IMR-90 (cell line): ENCODE results near the gene SYNE3. TPM values are rescaled to one million over a fixed set of nuclear protein-coding genes. Genes with fewer than 3 reads are reported as not detected.

Source experiments
- ATAC-seq: fragments of 200-7000 bp; cut with Tn5 transposase; 2 replicates; pipeline ENCODE4 v1.9.1; 2020; ENCODE audit warnings: low read depth, mild to moderate bottlenecking, moderate library complexity
- BruUV-seq: library from RNA; stranded (reverse); fragments of 400-500 nt; replicated peaks from 2 replicates; lab custom pipeline; 2021; lab: Mats Ljungman, UMichigan
- CTCF ChIA-PET: fragments of 300-600 bp; formaldehyde crosslinking; extraction: SDS; loops from one replicate; lab custom pipeline; 2021; ENCODE audit warnings: antibody characterized with exemption; lab: Yijun Ruan, JAX
- POLR2A ChIA-PET: fragments of 300-600 bp; sonication (Branson Sonifier 250); formaldehyde crosslinking; loops from one replicate; lab custom pipeline; 2022; ENCODE audit warnings: antibody characterized with exemption; ENCODE audit not compliant: unreplicated experiment; lab: Charles Lee
- DNase-seq: peaks from one replicate; pipeline ENCODE4 v3.0.0; 2013
- H2AFZ ChIP-seq: replicated peaks from 2 replicates; pipeline ENCODE3; 2013; ENCODE audit warnings: low read length, mild to moderate bottlenecking; ENCODE audit not compliant: poor library complexity
- H2AK5ac ChIP-seq: 2 replicates; pipeline ENCODE4 v1.6.1; 2013; ENCODE audit warnings: low read depth, low read length, inconsistent platforms
- H2AK9ac ChIP-seq: replicated peaks from 2 replicates; pipeline ENCODE3; 2013; ENCODE audit warnings: mild to moderate bottlenecking, low read depth, low read length, moderate library complexity; ENCODE audit not compliant: poor library complexity
- H2BK120ac ChIP-seq: 2 replicates; pipeline ENCODE4 v1.6.1; 2013; ENCODE audit warnings: low read depth, low read length, inconsistent platforms
- H2BK15ac ChIP-seq: 3 replicates; pipeline ENCODE4 v1.6.1; 2013; ENCODE audit warnings: low read depth, low read length, inconsistent platforms
- H2BK20ac ChIP-seq: 2 replicates; pipeline ENCODE4 v1.6.1; 2013; ENCODE audit warnings: low read depth, mild to moderate bottlenecking, inconsistent platforms, low read length, moderate library complexity
- H2BK5ac ChIP-seq: 2 replicates; pipeline ENCODE4 v1.6.1; 2013; ENCODE audit warnings: mild to moderate bottlenecking, low read depth, low read length, inconsistent platforms; ENCODE audit not compliant: poor library complexity, severe bottlenecking
- H3K14ac ChIP-seq: replicated peaks from 2 replicates; pipeline ENCODE4 v1.6.1; 2013; ENCODE audit warnings: low read depth, low read length, inconsistent platforms
- H3K18ac ChIP-seq: 2 replicates; pipeline ENCODE4 v1.6.1; 2013; ENCODE audit warnings: low read depth, low read length, control low read depth
- H3K23ac ChIP-seq: 2 replicates; pipeline ENCODE4 v1.6.1; 2013; ENCODE audit warnings: low read depth, low read length, inconsistent platforms
- H3K27ac ChIP-seq: 2 replicates; pipeline ENCODE4 v1.5.1; 2013; ENCODE audit warnings: mild to moderate bottlenecking, control low read depth, low read length; ENCODE audit not compliant: insufficient read depth
- H3K27me3 ChIP-seq: 2 replicates; pipeline ENCODE4 v1.6.1; 2013; ENCODE audit warnings: low read length; ENCODE audit not compliant: control insufficient read depth, insufficient read depth
- H3K36me3 ChIP-seq: 2 replicates; pipeline ENCODE4 v1.6.1; 2013; ENCODE audit warnings: low read length, mixed read lengths; ENCODE audit not compliant: control insufficient read depth, insufficient read depth
- H3K4ac ChIP-seq: 2 replicates; pipeline ENCODE4 v1.6.1; 2013; ENCODE audit warnings: low read depth, low read length, inconsistent platforms
- H3K4me1 ChIP-seq: 2 replicates; pipeline ENCODE4 v1.6.1; 2013; ENCODE audit warnings: low read length, mixed read lengths; ENCODE audit not compliant: control insufficient read depth, insufficient read depth
- H3K4me2 ChIP-seq: 2 replicates; pipeline ENCODE4 v1.6.1; 2013; ENCODE audit warnings: low read depth, mild to moderate bottlenecking, control low read depth, low read length, moderate library complexity
- H3K4me3 ChIP-seq: 2 replicates; pipeline ENCODE4 v1.5.1; 2013; ENCODE audit warnings: low read depth, mild to moderate bottlenecking, control low read depth, low read length, moderate library complexity; ENCODE audit not compliant: insufficient read depth
- H3K56ac ChIP-seq: 2 replicates; pipeline ENCODE4 v1.6.1; 2013; ENCODE audit warnings: low read length, inconsistent platforms; ENCODE audit not compliant: insufficient read depth; ENCODE audit errors: extremely low read depth
- H3K79me1 ChIP-seq, 2 experiments: 2 replicates each; pipeline ENCODE4 v1.6.1; 2013; ENCODE audit warnings: low read length in 2 of 2, inconsistent platforms in 1 of 2, low read depth in 1 of 2
- H3K9ac ChIP-seq: 2 replicates; pipeline ENCODE4 v1.6.1; 2013; ENCODE audit warnings: low read depth, low read length, control low read depth
- H3K9me1 ChIP-seq: 2 replicates; pipeline ENCODE4 v1.6.1; 2013; ENCODE audit warnings: low read length, inconsistent platforms; ENCODE audit not compliant: insufficient read depth
- H3K9me3 ChIP-seq: 2 replicates; pipeline ENCODE4 v1.6.1; 2013; ENCODE audit warnings: low read length; ENCODE audit not compliant: control insufficient read depth, insufficient read depth
- H4K20me1 ChIP-seq: 2 replicates; pipeline ENCODE4 v1.6.1; 2013; ENCODE audit warnings: low read length, inconsistent platforms; ENCODE audit not compliant: insufficient read depth
- H4K5ac ChIP-seq: 2 replicates; pipeline ENCODE4 v1.6.1; 2013; ENCODE audit warnings: mild to moderate bottlenecking, low read depth, low read length, control low read depth
- H4K8ac ChIP-seq, 2 experiments: 2 replicates each; pipeline ENCODE4 v1.6.1; 2013; ENCODE audit warnings: low read depth in 2 of 2, low read length in 2 of 2, control low read depth in 1 of 2, inconsistent platforms in 1 of 2
- H4K91ac ChIP-seq: 2 replicates; pipeline ENCODE4 v1.6.1; 2013; ENCODE audit warnings: low read depth, low read length, inconsistent platforms; ENCODE audit not compliant: insufficient read depth
- CEBPB ChIP-seq: IDR thresholded peaks from 2 replicates; pipeline ENCODE4 v1.6.1; 2012; ENCODE audit warnings: low read depth, low read length, improper control_type of control experiment
- CHD1 ChIP-seq: IDR thresholded peaks from 2 replicates; pipeline ENCODE4 v1.6.1; 2012; ENCODE audit warnings: low read depth, low read length, improper control_type of control experiment
- ELK1 ChIP-seq: fragments of 150-350 bp; IDR thresholded peaks from 2 replicates; pipeline ENCODE4 v1.6.1; 2016; ENCODE audit warnings: low read depth, mild to moderate bottlenecking, low read length, moderate library complexity, borderline replicate concordance
- MAFK ChIP-seq: IDR thresholded peaks from 2 replicates; pipeline ENCODE4 v1.6.1; 2012; ENCODE audit warnings: low read depth, low read length, improper control_type of control experiment
- MAZ ChIP-seq: IDR thresholded peaks from 2 replicates; pipeline ENCODE4 v1.6.1; 2012; ENCODE audit warnings: low read depth, mild to moderate bottlenecking, low read length, improper control_type of control experiment, moderate library complexity, borderline replicate concordance
- NFE2L2 ChIP-seq: fragments of 150-350 bp; IDR thresholded peaks from 2 replicates; pipeline ENCODE4 v1.6.1; 2016; ENCODE audit warnings: low read depth, mild to moderate bottlenecking, low read length
- WGBS, 2 experiments: methylation state at CpG; one replicate each; pipeline versions ENCODE4 v1.1.5 to v1.1.7; 2013; ENCODE audit warnings: missing lambda C conversion rate in 2 of 2; ENCODE audit not compliant: insufficient read length in 1 of 2; ENCODE audit errors: extremely low coverage in 2 of 2; 5-methylcytosine and 5-hydroxymethylcytosine counted together
- dilution Hi-C: fragments of 300-500 bp; cut with HindIII; formaldehyde crosslinking; loops from one replicate; pipeline ENCODE4 v1.14.3; 2018; ENCODE audit warnings: low sequenced_read_pairs; ENCODE audit not compliant: unreplicated experiment
- in situ Hi-C: fragments of 300-500 bp; cut with MboI; formaldehyde crosslinking; loops from 3 replicates; pipeline ENCODE4 v1.14.3; 2019; ENCODE audit warnings: low sequenced_read_pairs, inconsistent platforms, mixed read lengths
- intact Hi-C: fragments of 100-400 bp; cut with micrococcal nuclease; formaldehyde crosslinking; loops from 2 replicates; pipeline ENCODE4 v1.10.0; 2022
- polyA plus RNA-seq, 3 experiments: library from polyadenylated mRNA; depleted of rRNA; stranded (reverse); fragments of >200 nt; gene quantifications; 2 replicates each; pipeline ENCODE4 v1.2.3, GENCODE V29; 2012; ENCODE audit warnings: low replicate concordance in 1 of 3
- total RNA-seq: library from RNA; depleted of rRNA; stranded (reverse); fragments of >200 nt; gene quantifications from 2 replicates; pipeline ENCODE4 v1.2.3, GENCODE V29; 2012

SYNE3 gene
- total and polyA plus RNA-seq, 2 of the 4 experiments (the other 2 are of a cell fraction), result 2.9 to 5.0 TPM

GRCh38 chr14:95518045-95518751 lies 1.7 kb upstream of the SYNE3 start:
- Histone ChIP-seq H3K14ac (0 out of 2 replicates have a peak overlapping the region, but pooled peaks have one; percentile 1), H2BK120ac (peak overlapping the region; percentile 55), H3K27me3 (no peaks in the 10 kb centered on the region), H2BK20ac (peak overlapping the region; percentile 42; the same call in 1 of the 2 replicates), H3K9ac (no peak overlapping the region), H4K91ac (no peak overlapping the region), H3K9me1 (peaks cover 32% of the 10 kb centered on the region), H3K4me3 (no peak overlapping the region), H3K79me1 (peaks cover 6 to 48% of the 10 kb centered on the region in 2 experiments; a peak in 2 of 4 replicates), H2BK5ac (no peak overlapping the region), H4K8ac (no peak overlapping the region), H3K4me1 (peaks cover 38% of the 10 kb centered on the region), H3K27ac (no peak overlapping the region), H3K4me2 (no peak overlapping the region), H3K9me3 (no peaks in the 10 kb centered on the region), H2AFZ (no peak overlapping the region), H2AK9ac (no peak overlapping the region), H4K20me1 (no peaks in the 10 kb centered on the region), H3K4ac (peak overlapping the region; percentile 44; the same call in 1 of the 2 replicates), H3K56ac (no peak overlapping the region), H2AK5ac (peak overlapping the region; percentile 65; the same call in 1 of the 2 replicates), H3K18ac (no peak overlapping the region), H4K5ac (no peak overlapping the region), H3K36me3 (no peaks in the 10 kb centered on the region), H2BK15ac (no peak overlapping the region), H3K23ac (no peak overlapping the region)
- intact Hi-C loops (no loop called here), dilution Hi-C loops (no loop called here), in situ Hi-C loops (loop anchor here (25.0 kb wide), 1 partner anchor 381 kb away; no protein-coding TSS in a partner anchor)
- no CpG with 5 or more reads among the region's 8 CpGs for WGBS, 2 experiments
- no TSS peak for BruUV-seq
- ChIA-PET CTCF (interaction anchor here (0.9 to 1.3 kb wide), 2 partner anchors 9 to 13 kb away, joined by 3 to 7 read pairs; no protein-coding TSS in a partner anchor), POLR2A (no interaction called here)
- DNase-seq (peak; percentile 57), ATAC-seq (no peak)
- TF ChIP-seq CEBPB (peak; percentile 56; the same call in 1 of the 2 replicates), MAFK (peak; percentile 19; the same call in 1 of the 2 replicates), NFE2L2 (no peak), ELK1 (no peak), CHD1 (no peak), MAZ (no peak)
